ENCODE data around the gene PRRG2.

PRRG2 gene

DNA sequence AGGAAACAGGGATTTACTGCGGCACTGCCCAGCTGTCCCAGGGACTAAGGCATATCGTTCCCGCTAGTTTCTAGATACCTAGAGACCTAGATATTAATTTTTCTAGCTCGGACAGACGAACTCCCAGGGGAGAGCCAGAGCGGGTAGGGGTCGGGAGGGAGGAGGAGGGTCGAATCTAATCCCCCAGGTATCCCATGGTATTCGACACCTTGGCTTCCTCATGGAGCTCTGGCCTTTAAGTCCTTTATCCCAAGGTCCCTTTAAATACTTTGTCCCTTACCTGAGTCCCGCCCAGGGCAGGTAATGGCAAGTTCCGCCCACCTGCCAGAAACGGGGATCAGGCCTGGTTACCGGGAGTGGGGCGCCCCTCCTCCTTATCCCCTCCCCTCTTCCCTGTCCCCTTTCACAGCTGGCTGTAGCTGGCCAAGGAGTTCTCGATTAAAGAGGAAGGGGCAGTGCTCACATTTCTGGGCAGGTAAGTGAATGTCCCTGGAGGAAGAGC lies at the start of gene PRRG2:
Gene PRRG2 (plus strand): TSS at position 310 of the 502 bp plus-strand sequence. CDS start 1,904 bp downstream, outside the sequence.
- POLR2A ChIA-PET, result interaction anchor here (0.6 to 4.8 kb wide), 24 partner anchors 10 to 267 kb away, joined by 3 to 116 read pairs (median 5); partner anchors contain the start of genes ALDH16A1, BCL2L12, FUZ and IRF3
- H3K9me3 ChIP-seq (ENCODE audit: control insufficient read depth, insufficient read depth, low read depth, low read length), result no peaks in the 10 kb centered on the region
- CTCF ChIA-PET, result interaction anchor here (1.1 to 4.6 kb wide), 5 partner anchors 11 to 96 kb away, joined by 3 to 52 read pairs (median 4); partner anchors contain the start of gene PRMT1

DNA sequence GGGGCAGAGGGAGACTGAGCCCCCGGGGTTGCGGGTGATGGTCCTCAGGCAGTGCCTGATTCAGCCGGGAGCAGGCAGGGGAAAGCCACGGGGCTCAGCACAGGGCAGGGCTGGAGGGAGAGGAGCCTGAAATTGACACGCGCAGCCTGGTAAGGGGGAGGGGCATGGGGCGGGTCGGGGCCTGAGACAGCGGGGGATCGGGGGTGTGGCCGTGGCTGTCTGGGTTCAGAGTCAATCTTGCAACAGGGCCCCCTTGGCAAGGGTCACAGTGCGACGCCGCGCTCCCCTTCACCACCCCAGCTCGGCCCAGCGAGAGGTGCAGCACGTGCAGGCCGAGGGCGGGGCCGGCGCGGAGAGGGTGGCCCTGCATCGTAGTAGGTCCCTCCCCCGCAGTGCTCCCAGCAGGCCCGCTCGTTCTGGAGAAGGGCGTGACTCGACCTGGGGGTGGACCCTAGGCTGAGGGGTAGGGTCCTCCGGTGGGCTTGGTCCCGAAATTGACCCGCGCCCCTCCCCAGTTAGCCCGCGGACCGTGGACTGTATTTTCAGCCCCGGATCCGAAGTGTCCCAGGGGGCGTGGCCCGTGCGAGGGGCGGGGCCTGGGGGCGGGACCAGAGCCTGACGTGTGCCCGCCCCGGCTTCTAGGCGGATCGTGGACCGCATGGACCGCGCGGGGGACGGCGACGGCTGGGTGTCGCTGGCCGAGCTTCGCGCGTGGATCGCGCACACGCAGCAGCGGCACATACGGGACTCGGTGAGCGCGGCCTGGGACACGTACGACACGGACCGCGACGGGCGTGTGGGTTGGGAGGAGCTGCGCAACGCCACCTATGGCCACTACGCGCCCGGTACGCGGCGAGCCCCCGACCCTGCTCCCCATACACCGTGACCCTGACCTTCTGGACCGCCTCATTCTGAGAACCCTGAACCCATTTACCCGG lies 47.3 kb upstream of the PRRG2 start:
- peak overlapping the region; percentile 56 for H3K4me3 ChIP-seq (ENCODE audit: low read depth, low read length)
- ChIA-PET CTCF (interaction anchor here (0.6 to 2.2 kb wide), 8 partner anchors 13 to 404 kb away, joined by 3 to 23 read pairs (median 4); no protein-coding TSS in a partner anchor), POLR2A (interaction anchor here (0.6 to 1.3 kb wide), 2 partner anchors 21 to 188 kb away, joined by 3 to 4 read pairs; partner anchors contain the start of gene FCGRT)
- H3K36me3 ChIP-seq (ENCODE audit: control insufficient read depth in 2 of 2, insufficient read depth in 1 of 2, low read length in 2 of 2), result peaks cover 11 to 15% of the 10 kb centered on the region in 2 experiments; a peak in 2 of 3 replicates
- no peak overlapping the region for H3K27ac ChIP-seq (ENCODE audit: extremely low read depth, low read depth, low read length)
- H3K9me3 ChIP-seq (ENCODE audit: control insufficient read depth, insufficient read depth, low read depth, low read length), result no peaks in the 10 kb centered on the region
- no peaks in the 10 kb centered on the region for H3K4me1 ChIP-seq (ENCODE audit: control insufficient read depth, insufficient read depth, low read length)
- TF ChIP-seq ZNF274 (IDR thresholded peaks at IDR 0.05; ENCODE audit: low read length) (no peak), ZNF274 (tag by site-specific recombination; IDR thresholded peaks at IDR 0.05; ENCODE audit: borderline replicate concordance) (no peak), HOXC10 (CRISPR knock-in tag; IDR thresholded peaks at IDR 0.05) (no peak), ZNF514 (tag by site-specific recombination; IDR thresholded peaks at IDR 0.05) (no peak), ZBTB20 (tag by site-specific recombination; IDR thresholded peaks at IDR 0.05) (peak; percentile 80), KLF1 (tag by site-specific recombination; IDR thresholded peaks at IDR 0.05) (peak; percentile 92), KLF9 (tag by site-specific recombination; IDR thresholded peaks at IDR 0.05; ENCODE audit: low read depth) (peak; percentile 99), KLF16 (tag by site-specific recombination; IDR thresholded peaks at IDR 0.05) (peak; percentile 94), SCRT2 (tag by site-specific recombination; IDR thresholded peaks at IDR 0.05) (0 out of 2 replicates have a peak, but pooled peaks have one; percentile 10), ZBTB48 (tag by site-specific recombination; IDR thresholded peaks at IDR 0.05) (no peak; the same call in 1 of the 2 replicates), ZNF510 (tag by site-specific recombination; IDR thresholded peaks at IDR 0.05; ENCODE audit: insufficient replicate concordance) (peak; percentile 68), SP7 (tag by site-specific recombination; IDR thresholded peaks at IDR 0.05) (peak; percentile 30; the same call in 1 of the 2 replicates), SP2 (tag by site-specific recombination; IDR thresholded peaks at IDR 0.05) (peak; percentile 64), KLF8 (tag by site-specific recombination; IDR thresholded peaks at IDR 0.05) (peak; percentile 86), ZNF654 (tag by site-specific recombination; IDR thresholded peaks at IDR 0.05; ENCODE audit: low read depth) (no peak), EGR2 (tag by site-specific recombination; IDR thresholded peaks at IDR 0.05; ENCODE audit: low read depth) (peak; percentile 17; the same call in 1 of the 2 replicates)
- TF ChIP-seq, protein P1, sequence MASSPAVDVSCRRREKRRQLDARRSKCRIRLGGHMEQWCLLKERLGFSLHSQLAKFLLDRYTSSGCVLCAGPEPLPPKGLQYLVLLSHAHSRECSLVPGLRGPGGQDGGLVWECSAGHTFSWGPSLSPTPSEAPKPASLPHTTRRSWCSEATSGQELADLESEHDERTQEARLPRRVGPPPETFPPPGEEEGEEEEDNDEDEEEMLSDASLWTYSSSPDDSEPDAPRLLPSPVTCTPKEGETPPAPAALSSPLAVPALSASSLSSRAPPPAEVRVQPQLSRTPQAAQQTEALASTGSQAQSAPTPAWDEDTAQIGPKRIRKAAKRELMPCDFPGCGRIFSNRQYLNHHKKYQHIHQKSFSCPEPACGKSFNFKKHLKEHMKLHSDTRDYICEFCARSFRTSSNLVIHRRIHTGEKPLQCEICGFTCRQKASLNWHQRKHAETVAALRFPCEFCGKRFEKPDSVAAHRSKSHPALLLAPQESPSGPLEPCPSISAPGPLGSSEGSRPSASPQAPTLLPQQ (tag by site-specific recombination; IDR thresholded peaks at IDR 0.05), result peak; percentile 34; the same call in 1 of the 2 replicates
- TF ChIP-seq, protein P2, sequence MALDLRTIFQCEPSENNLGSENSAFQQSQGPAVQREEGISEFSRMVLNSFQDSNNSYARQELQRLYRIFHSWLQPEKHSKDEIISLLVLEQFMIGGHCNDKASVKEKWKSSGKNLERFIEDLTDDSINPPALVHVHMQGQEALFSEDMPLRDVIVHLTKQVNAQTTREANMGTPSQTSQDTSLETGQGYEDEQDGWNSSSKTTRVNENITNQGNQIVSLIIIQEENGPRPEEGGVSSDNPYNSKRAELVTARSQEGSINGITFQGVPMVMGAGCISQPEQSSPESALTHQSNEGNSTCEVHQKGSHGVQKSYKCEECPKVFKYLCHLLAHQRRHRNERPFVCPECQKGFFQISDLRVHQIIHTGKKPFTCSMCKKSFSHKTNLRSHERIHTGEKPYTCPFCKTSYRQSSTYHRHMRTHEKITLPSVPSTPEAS (tag by site-specific recombination; IDR thresholded peaks at IDR 0.05), result no peak
- TF ChIP-seq, protein P3, sequence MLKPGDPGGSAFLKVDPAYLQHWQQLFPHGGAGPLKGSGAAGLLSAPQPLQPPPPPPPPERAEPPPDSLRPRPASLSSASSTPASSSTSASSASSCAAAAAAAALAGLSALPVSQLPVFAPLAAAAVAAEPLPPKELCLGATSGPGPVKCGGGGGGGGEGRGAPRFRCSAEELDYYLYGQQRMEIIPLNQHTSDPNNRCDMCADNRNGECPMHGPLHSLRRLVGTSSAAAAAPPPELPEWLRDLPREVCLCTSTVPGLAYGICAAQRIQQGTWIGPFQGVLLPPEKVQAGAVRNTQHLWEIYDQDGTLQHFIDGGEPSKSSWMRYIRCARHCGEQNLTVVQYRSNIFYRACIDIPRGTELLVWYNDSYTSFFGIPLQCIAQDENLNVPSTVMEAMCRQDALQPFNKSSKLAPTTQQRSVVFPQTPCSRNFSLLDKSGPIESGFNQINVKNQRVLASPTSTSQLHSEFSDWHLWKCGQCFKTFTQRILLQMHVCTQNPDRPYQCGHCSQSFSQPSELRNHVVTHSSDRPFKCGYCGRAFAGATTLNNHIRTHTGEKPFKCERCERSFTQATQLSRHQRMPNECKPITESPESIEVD (tag by site-specific recombination; IDR thresholded peaks at IDR 0.05), result no peak

More for the DNA sequence above, at the start of gene PRRG2:
- TF ChIP-seq, protein P4, sequence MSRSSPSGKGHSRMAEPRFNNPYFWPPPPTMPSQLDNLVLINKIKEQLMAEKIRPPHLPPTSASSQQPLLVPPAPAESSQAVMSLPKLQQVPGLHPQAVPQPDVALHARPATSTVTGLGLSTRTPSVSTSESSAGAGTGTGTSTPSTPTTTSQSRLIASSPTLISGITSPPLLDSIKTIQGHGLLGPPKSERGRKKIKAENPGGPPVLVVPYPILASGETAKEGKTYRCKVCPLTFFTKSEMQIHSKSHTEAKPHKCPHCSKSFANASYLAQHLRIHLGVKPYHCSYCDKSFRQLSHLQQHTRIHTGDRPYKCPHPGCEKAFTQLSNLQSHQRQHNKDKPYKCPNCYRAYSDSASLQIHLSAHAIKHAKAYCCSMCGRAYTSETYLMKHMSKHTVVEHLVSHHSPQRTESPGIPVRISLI (tag by site-specific recombination; IDR thresholded peaks at IDR 0.05), result no peak
- TF ChIP-seq ZSCAN23 (tag by site-specific recombination; IDR thresholded peaks at IDR 0.05), result no peak
- TF ChIP-seq ZNF324 (tag by site-specific recombination; IDR thresholded peaks at IDR 0.05), result no peak
- no peak for TF ChIP-seq ZNF501 (tag by site-specific recombination; IDR thresholded peaks at IDR 0.05)
- TF ChIP-seq ZNF791 (tag by site-specific recombination; IDR thresholded peaks at IDR 0.05), result no peak
- TF ChIP-seq ZBTB8A (tag by site-specific recombination; IDR thresholded peaks at IDR 0.05), result no peak
- TF ChIP-seq, protein P5, sequence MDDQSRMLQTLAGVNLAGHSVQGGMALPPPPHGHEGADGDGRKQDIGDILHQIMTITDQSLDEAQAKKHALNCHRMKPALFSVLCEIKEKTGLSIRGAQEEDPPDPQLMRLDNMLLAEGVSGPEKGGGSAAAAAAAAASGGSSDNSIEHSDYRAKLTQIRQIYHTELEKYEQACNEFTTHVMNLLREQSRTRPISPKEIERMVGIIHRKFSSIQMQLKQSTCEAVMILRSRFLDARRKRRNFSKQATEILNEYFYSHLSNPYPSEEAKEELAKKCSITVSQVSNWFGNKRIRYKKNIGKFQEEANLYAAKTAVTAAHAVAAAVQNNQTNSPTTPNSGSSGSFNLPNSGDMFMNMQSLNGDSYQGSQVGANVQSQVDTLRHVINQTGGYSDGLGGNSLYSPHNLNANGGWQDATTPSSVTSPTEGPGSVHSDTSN (CRISPR knock-in tag; IDR thresholded peaks at IDR 0.05), result no peak
- H3K36me3 ChIP-seq (ENCODE audit: control insufficient read depth in 2 of 2, insufficient read depth in 1 of 2, low read length in 2 of 2), result peaks cover 8 to 11% of the 10 kb centered on the region in 2 experiments; a peak in 2 of 3 replicates
- H3K4me3 ChIP-seq (ENCODE audit: low read depth, low read length), result peak within 1 kb of the TSS; percentile 67
- peak within 1 kb of the TSS; percentile 58 for H3K27ac ChIP-seq (ENCODE audit: extremely low read depth, low read depth, low read length)
- H3K4me1 ChIP-seq (ENCODE audit: control insufficient read depth, insufficient read depth, low read length), result peaks cover 9% of the 10 kb centered on the region

Data from HEK293 (cell line).